Mucosa of stomach (tissue), 1 donor: ENCODE measurements around the gene NCLN.
"Not testable (repeated sequence)": the region's sequence is repeated elsewhere in the genome, so short reads cannot be mapped to it uniquely, and the experiment has no call there.

ENCODE experiments used
- H3K27me3 ChIP-seq: one replicate; pipeline ENCODE4 v1.7.0; 2013; ENCODE audit warnings: mild to moderate bottlenecking, low read length; ENCODE audit not compliant: control insufficient read depth, insufficient read depth
- H3K36me3 ChIP-seq: one replicate; pipeline ENCODE4 v1.7.0; 2013; ENCODE audit warnings: low read length; ENCODE audit not compliant: control insufficient read depth, insufficient read depth
- H3K4me1 ChIP-seq: one replicate; pipeline ENCODE4 v1.7.0; 2013; ENCODE audit warnings: mild to moderate bottlenecking, low read length; ENCODE audit not compliant: control insufficient read depth, insufficient read depth
- H3K4me3 ChIP-seq: one replicate; pipeline ENCODE4 v1.7.0; 2013; ENCODE audit warnings: low read length
- H3K9ac ChIP-seq: one replicate; pipeline ENCODE4 v1.7.0; 2013; ENCODE audit warnings: mild to moderate bottlenecking, low read length, moderate library complexity
- H3K9me3 ChIP-seq: one replicate; pipeline ENCODE4 v1.7.0; 2013; ENCODE audit warnings: mild to moderate bottlenecking, low read length, moderate library complexity; ENCODE audit not compliant: control insufficient read depth
- donor health status: Pancreatic carcinoma.

The NCLN gene

DNA sequence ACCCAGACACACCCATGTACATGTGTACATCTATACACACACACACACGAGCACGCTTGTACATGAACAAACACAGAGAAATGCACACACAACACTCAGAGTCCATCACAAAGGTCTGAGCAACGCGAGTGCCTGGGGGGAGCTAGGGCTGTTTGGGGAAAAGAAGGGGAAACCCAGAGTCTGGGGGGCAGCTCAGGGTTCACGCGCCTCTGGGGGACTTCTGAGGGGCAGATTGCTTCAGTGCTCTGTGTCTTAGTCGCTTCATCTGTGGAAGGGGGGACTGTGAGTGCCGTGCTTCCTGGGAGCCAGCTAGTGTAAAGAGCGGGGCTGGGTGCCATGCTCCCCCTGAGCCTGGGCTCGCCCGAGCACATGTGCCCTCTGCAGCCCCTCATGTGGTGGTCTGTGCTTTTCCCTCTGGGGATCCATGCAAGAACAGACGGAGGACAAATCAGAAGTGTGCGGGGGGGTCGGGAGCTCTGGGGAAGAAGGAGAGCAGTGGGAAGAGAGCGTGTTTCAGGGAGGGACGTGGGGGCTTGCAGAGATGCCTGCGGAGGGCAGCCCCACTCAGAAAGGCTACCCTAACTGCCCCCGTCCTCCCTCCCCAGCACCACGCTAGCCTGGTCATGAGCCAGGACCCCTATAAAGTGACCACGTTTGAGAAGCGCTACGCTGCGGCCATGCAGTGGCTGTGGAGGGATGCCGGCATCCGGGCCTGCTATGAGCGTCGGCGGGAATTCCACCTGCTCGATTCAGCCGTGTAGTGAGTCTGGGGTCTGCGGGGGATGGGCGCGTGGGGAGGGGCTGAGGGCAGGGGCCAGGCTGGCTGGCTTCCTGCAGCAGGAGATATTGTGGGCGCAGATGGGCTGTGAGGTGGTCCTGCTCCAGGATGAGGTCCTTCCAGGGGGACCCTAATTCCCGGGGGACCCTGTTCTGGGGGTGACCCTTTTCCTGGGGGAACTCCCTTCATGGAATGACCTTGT lies 35.9 kb upstream of the NCLN start:
- H3K27me3 ChIP-seq = no peaks in the 10 kb centered on the region
- no peaks in the 10 kb centered on the region for H3K4me1 ChIP-seq
- H3K9ac ChIP-seq = no peak overlapping the region
- no peaks in the 10 kb centered on the region for H3K36me3 ChIP-seq
- H3K9me3 ChIP-seq = no peaks in the 10 kb centered on the region
- no peak overlapping the region for H3K4me3 ChIP-seq

DNA sequence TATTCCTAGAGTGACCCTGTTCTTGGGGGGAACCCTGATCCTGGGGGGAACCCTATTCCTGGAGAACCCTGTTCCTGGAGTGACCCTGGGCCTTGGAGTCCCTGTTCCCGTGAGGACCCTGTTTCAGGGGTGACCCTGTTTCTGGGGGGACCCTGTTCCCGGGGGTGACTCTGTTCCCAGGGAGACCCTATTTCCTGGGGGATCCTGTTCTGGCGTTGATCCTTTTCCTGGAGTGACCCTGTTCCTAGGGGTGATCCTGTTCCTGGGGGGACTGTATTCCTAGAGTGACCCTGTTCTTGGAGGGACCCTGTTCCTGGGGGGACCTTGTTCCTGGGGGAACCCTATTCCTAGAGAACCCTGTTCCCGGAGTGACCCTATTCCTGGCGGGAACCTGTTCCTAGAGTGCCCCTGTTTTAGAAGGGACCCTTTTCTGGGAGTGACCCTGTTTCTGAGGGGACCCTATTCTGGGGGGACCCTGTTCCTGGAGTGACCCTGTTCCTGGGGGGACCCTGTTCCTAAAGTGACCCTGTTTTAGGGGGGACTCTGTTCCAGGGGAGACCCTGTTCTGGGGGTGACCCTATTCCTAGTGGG lies 34.9 kb upstream of the NCLN start:
- H3K4me3 ChIP-seq = no peak overlapping the region
- no peaks in the 10 kb centered on the region for H3K27me3 ChIP-seq
- H3K9ac ChIP-seq = no peak overlapping the region
- peaks cover 1% of the 10 kb centered on the region for H3K36me3 ChIP-seq
- H3K9me3 ChIP-seq = no peaks in the 10 kb centered on the region
- no peaks in the 10 kb centered on the region for H3K4me1 ChIP-seq

GRCh38 chr19:3151563-3152418 lies 33.9 kb upstream of the NCLN start:
- Histone ChIP-seq H3K4me3 (no peak overlapping the region), H3K9ac (no peak overlapping the region), H3K27me3 (no peaks in the 10 kb centered on the region), H3K4me1 (no peaks in the 10 kb centered on the region), H3K36me3 (peaks cover 6% of the 10 kb centered on the region), H3K9me3 (no peaks in the 10 kb centered on the region)

- H3K4me1 ChIP-seq = no peaks in the 10 kb centered on the region
- H3K27me3 ChIP-seq = no peaks in the 10 kb centered on the region
These were observed 33.3 kb upstream of the NCLN start for GRCh38 chr19:3152419-3152780.

DNA sequence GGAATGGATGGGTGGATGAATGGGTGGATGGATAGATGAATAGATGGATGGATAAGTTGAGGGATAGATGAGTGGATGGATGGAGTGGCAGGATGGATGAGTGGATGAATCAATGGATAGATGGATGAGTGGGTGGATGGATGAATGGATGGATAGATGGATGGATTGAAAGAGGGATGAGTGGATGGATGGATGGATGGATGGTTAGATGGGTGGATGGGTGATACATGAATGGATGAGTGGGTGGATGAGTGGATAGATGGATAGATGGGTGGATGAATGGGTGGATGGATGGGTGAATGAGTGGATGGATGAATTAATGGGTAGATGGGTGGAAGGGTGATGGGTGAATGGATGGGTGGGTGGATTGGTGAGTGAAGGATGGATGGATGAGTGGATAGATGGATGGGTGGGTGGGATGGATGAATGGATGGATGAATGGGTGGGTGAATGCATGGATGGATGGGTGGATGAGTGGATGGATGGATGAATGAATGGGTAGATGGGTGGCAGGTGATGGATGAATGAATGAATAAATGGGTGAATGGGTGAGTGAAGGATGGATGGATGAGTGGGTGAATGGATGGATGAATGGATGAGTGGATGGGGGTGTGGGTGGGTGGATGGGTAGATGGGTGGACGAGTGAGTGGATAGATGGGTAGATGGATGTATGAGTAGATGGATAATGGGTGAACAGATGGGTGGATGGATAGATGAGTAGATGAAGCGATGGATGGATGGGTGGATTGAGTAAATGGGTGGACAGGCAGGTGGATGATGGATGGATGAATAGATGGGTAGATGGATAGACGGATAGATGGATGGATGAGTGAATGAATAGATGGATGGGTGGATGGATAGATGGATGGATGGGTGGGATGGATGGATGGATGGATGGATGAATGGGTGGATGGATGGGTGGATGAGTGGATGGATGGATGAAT lies 32.2 kb upstream of the NCLN start:
- H3K4me3 ChIP-seq = no peak overlapping the region
- no peaks in the 10 kb centered on the region for H3K27me3 ChIP-seq
- no peak overlapping the region for H3K9ac ChIP-seq
- no peaks in the 10 kb centered on the region for H3K9me3 ChIP-seq
- no peaks in the 10 kb centered on the region for H3K4me1 ChIP-seq
- H3K36me3 ChIP-seq = peaks cover 6% of the 10 kb centered on the region

More at GRCh38 chr19:3152419-3152780, 33.3 kb upstream of the NCLN start:
- Histone ChIP-seq H3K9me3 (no peaks in the 10 kb centered on the region), H3K36me3 (peaks cover 6% of the 10 kb centered on the region), H3K4me3 (no peak overlapping the region), H3K9ac (no peak overlapping the region)

GRCh38 chr19:3154447-3154846 lies 31.3 kb upstream of the NCLN start:
- H3K4me1 ChIP-seq, H3K36me3 ChIP-seq, H3K9ac ChIP-seq, H3K27me3 ChIP-seq, H3K9me3 ChIP-seq, H3K4me3 ChIP-seq: not testable (repeated sequence)

GRCh38 chr19:3154957-3155736 lies 30.6 kb upstream of the NCLN start:
- Histone ChIP-seq H3K27me3 (no peaks in the 10 kb centered on the region), H3K4me1 (no peaks in the 10 kb centered on the region), H3K4me3 (no peak overlapping the region), H3K9ac (no peak overlapping the region), H3K36me3 (peaks cover 6% of the 10 kb centered on the region), H3K9me3 (no peaks in the 10 kb centered on the region)

DNA sequence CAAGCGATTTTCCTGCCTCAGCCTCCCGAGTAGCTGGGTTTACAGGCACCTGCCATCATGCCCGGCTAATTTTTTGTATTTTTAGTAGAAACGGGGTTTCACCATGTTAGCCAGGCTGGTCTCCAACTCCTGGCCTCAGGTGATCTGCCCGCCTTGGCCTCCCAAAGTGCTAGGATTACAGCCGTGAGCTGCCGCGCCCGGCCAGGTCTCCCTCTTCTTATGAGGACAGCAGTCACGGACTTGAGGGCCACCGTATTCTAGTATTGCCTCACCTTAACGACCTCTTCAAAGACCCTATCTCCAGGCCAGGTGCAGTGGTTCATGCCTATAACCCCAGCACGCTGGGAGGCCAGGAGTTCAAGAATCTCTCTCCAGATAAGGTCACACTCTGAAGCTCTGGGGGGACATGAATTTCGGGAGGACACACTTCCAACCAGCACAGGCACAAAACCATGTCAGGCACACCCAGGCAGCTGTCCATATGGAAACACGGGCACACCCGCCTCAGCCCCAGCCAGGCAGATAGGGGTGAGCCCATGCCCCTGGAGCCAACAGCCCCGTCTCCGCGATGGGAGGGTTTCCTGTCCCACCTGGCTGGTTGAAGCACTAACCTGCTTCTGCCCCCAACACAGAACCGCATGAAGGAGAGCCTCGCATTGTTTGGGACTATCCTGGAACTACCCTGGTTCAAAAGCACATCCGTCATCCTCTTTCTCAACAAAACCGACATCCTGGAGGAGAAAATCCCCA lies 28.5 kb upstream of the NCLN start:
- Histone ChIP-seq H3K9me3 (no peaks in the 10 kb centered on the region), H3K36me3 (peaks cover 6% of the 10 kb centered on the region), H3K4me1 (no peaks in the 10 kb centered on the region), H3K27me3 (no peaks in the 10 kb centered on the region), H3K9ac (no peak overlapping the region), H3K4me3 (no peak overlapping the region)

DNA sequence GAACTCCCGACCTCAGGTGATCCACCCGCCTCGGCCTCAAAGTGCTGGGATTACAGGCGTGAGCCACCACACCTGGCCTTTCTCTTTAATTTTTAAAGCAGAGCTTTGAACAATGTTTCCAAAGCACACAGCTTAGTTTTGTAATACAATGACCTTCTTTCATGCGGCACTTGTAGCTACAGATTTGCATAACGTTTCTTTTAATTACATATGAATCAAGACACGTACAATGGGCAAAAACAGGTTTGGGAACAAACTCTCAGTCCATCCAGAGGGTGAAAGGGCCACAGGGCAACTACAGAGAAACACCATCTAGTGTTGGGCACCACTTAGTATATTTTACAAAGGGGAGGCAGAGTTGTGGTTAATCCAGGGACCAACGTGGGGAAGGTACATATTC lies 26.2 kb upstream of the NCLN start:
- Histone ChIP-seq H3K27me3 (no peaks in the 10 kb centered on the region), H3K36me3 (peaks cover 6% of the 10 kb centered on the region), H3K9ac (no peak overlapping the region), H3K4me3 (no peak overlapping the region), H3K4me1 (no peaks in the 10 kb centered on the region), H3K9me3 (no peaks in the 10 kb centered on the region)

GRCh38 chr19:3160219-3160618 lies 25.5 kb upstream of the NCLN start:
- Histone ChIP-seq H3K36me3 (peaks cover 6% of the 10 kb centered on the region), H3K9ac (no peak overlapping the region), H3K27me3 (no peaks in the 10 kb centered on the region), H3K9me3 (no peaks in the 10 kb centered on the region), H3K4me3 (no peak overlapping the region), H3K4me1 (no peaks in the 10 kb centered on the region)
